ENCODE measurements around the gene GPHN.

- TF ChIP-seq CTCF (IDR thresholded peaks at IDR 0.05; ENCODE audit: low read depth, low read length) (no peak), MYC (IDR thresholded peaks at IDR 0.05; ENCODE audit: low read depth, low read length) (no peak), POLR2A (IDR thresholded peaks at IDR 0.05; ENCODE audit: extremely low read depth, insufficient read length) (no peak)
- TF ChIP-seq, protein P1, sequence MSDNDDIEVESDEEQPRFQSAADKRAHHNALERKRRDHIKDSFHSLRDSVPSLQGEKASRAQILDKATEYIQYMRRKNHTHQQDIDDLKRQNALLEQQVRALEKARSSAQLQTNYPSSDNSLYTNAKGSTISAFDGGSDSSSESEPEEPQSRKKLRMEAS (IDR thresholded peaks at IDR 0.05; ENCODE audit: low read depth, low read length) = no peak
These were observed 474.3 kb downstream of the GPHN start for GRCh38 chr14:66982247-66982646.
